ENCODE measurements around the gene ZSWIM1.

DNA sequence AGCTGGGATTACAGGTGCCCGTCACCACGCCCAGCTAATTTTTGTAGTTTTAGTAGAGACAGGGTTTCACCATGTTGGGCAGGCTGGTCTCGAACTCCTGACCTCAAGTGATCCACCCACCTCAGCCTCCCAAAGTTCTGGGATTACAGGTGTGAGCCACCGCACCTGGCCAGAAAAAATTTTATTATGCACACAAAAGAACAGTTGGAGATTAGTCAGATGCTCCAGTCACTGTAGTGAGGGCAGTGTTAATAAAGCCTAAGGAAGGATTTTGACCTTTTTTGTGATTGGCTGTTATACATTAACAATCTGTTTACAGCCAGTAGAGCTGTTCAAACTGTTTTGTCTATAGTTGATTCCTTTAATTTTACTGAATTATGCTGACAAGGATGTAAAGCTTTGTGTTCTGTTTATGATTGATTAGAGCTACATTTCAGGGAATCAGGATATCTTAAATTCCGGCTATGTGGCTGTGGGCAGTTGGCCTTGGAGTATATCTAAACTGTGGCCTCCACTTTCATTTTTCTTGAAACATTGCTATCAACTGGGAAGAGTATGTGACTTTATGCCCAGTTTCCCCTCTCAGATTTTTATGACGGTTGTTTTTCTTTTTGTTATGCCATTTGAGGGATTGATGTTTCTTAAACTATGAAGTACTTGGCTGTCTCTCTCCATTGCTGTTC lies 13.8 kb upstream of the ZSWIM1 start:
- no peak for TF ChIP-seq FOXM1 (IDR thresholded peaks at IDR 0.05; ENCODE audit: borderline replicate concordance)
- TF ChIP-seq ZNF384 (IDR thresholded peaks at IDR 0.05): no peak
- no peak for TF ChIP-seq LEF1 (IDR thresholded peaks at IDR 0.05; ENCODE audit: borderline replicate concordance)
- TF ChIP-seq L3MBTL2 (conservative IDR thresholded peaks at IDR 0.05): no peak
- TF ChIP-seq ELF4 (IDR thresholded peaks at IDR 0.05): no peak
- no peak for TF ChIP-seq BHLHE40 (IDR thresholded peaks at IDR 0.05; ENCODE audit: borderline replicate concordance)
- TF ChIP-seq SP1 (IDR thresholded peaks at IDR 0.05): no peak
- TF ChIP-seq CTBP1 (IDR thresholded peaks at IDR 0.05; ENCODE audit: borderline replicate concordance): no peak
- no peak for TF ChIP-seq ARNT (IDR thresholded peaks at IDR 0.05)
